Endothelial cell of umbilical vein (primary cell): ENCODE results near the gene MAN1A2.

ENCODE experiments used
- EZH2 ChIP-seq: IDR thresholded peaks from 2 replicates; pipeline ENCODE4 v1.6.1; 2012; ENCODE audit warnings: borderline replicate concordance, low read depth, mild to moderate bottlenecking, moderate library complexity, low read length, inconsistent platforms; ENCODE audit not compliant: severe bottlenecking
- FOS ChIP-seq: IDR thresholded peaks from 2 replicates; pipeline ENCODE4 v1.6.1; 2011; ENCODE audit warnings: mild to moderate bottlenecking, low read length, moderate library complexity, borderline replicate concordance; ENCODE audit not compliant: insufficient read depth
- GATA2 ChIP-seq: IDR thresholded peaks from 2 replicates; pipeline ENCODE4 v1.7.0; 2011; ENCODE audit warnings: low read depth, mild to moderate bottlenecking, moderate library complexity, mixed read lengths, low read length; ENCODE audit not compliant: insufficient read length, insufficient read depth
- JUN ChIP-seq: IDR thresholded peaks from 2 replicates; pipeline ENCODE4 v1.6.1; 2011; ENCODE audit warnings: borderline replicate concordance, low read depth; ENCODE audit not compliant: insufficient read length, insufficient read depth
- POLR2A ChIP-seq: IDR thresholded peaks from 2 replicates; pipeline ENCODE4 v1.6.1; 2012; ENCODE audit warnings: low read depth, mild to moderate bottlenecking, control low read depth, low read length
- POLR2AphosphoS5 ChIP-seq: IDR thresholded peaks from 2 replicates; pipeline ENCODE4 v1.6.1; 2012; ENCODE audit warnings: low read depth, mild to moderate bottlenecking, control low read depth, low read length, moderate library complexity; ENCODE audit not compliant: insufficient read depth
- TF ChIP-seq, protein P1 (sequence below), 2 donors: IDR thresholded peaks; 1 replicate in 1 of 2; 2 replicates in 1 of 2; pipeline ENCODE4 v1.5.1; 2011; ENCODE audit warnings: low read length in 2 of 2, mild to moderate bottlenecking in 2 of 2, moderate library complexity in 2 of 2, control low read depth in 1 of 2, inconsistent platforms in 1 of 2, low read depth in 1 of 2; ENCODE audit not compliant: insufficient read depth in 1 of 2; ENCODE audit errors: extremely low read depth in 1 of 2
- TF ChIP-seq, protein P2 (sequence below): IDR thresholded peaks from 2 replicates; pipeline ENCODE4 v1.6.1; 2011; ENCODE audit not compliant: insufficient read depth, insufficient read length

DNA sequence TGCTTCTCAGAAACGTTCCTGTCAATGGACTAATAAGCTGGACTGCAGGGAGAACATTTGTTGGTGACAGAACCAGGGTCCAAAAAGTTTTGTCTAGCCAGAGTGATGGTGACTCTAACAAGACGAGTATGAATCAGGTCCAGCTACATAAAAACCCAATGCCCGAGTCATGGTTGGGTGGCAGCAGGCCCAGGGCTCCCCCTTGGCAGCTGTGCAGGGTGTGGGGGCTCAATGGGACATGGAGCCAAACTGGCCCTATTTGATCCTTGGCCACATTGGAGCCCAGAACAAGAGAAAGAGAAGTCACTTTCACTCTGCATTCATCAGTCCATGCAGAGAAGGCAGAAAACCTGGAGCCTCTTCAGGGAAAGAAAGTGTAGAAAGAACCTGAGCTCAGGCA, 200.7 kb downstream of the MAN1A2 start:
- TF ChIP-seq, protein P1, sequence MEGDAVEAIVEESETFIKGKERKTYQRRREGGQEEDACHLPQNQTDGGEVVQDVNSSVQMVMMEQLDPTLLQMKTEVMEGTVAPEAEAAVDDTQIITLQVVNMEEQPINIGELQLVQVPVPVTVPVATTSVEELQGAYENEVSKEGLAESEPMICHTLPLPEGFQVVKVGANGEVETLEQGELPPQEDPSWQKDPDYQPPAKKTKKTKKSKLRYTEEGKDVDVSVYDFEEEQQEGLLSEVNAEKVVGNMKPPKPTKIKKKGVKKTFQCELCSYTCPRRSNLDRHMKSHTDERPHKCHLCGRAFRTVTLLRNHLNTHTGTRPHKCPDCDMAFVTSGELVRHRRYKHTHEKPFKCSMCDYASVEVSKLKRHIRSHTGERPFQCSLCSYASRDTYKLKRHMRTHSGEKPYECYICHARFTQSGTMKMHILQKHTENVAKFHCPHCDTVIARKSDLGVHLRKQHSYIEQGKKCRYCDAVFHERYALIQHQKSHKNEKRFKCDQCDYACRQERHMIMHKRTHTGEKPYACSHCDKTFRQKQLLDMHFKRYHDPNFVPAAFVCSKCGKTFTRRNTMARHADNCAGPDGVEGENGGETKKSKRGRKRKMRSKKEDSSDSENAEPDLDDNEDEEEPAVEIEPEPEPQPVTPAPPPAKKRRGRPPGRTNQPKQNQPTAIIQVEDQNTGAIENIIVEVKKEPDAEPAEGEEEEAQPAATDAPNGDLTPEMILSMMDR (IDR thresholded peaks at IDR 0.05; ENCODE audit: extremely low read depth in 1 of 2, insufficient read depth in 1 of 2, low read depth in 1 of 2, low read length in 2 of 2) = no peak
- TF ChIP-seq, protein P2, sequence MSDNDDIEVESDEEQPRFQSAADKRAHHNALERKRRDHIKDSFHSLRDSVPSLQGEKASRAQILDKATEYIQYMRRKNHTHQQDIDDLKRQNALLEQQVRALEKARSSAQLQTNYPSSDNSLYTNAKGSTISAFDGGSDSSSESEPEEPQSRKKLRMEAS = no peak
- TF ChIP-seq GATA2 (no peak), POLR2A (no peak), EZH2 (no peak), JUN (no peak), POLR2AphosphoS5 (no peak), FOS (no peak)
